Esophagus muscularis mucosa (tissue), 3 donors: ENCODE results near the gene WNK4.

Experiments
- CTCF ChIP-seq, 3 experiments: fragments of 200-600 bp in 2 of 3; fragments of 450-650 bp in 1 of 3; sonication (generic) in 2 of 3; IDR thresholded peaks; one replicate each; pipeline ENCODE4 v1.5.1; 2017 to 2019; ENCODE audit warnings: antibody characterized with exemption in 3 of 3, mild to moderate bottlenecking in 2 of 3, moderate library complexity in 1 of 3
- POLR2A ChIP-seq: fragments of 450-650 bp; IDR thresholded peaks from one replicate; pipeline ENCODE4 v1.6.1; 2017; ENCODE audit warnings: antibody characterized with exemption, moderate library complexity, mild to moderate bottlenecking, low read depth

GRCh38 chr17:42809250-42809649, 28.8 kb downstream of the WNK4 start:
- TF ChIP-seq CTCF (IDR thresholded peaks at IDR 0.05), result no peak
- TF ChIP-seq POLR2A, result no peak
